CD4-positive, alpha-beta T cell treated with Interleukin-1 beta for 1 hour (primary cell): ENCODE results near the gene MAP3K8.
"Not testable (repeated sequence)": the region's sequence is repeated elsewhere in the genome, so short reads cannot be mapped to it uniquely, and the experiment has no call there.

Experiments
- DNase-seq, 2 donors: peaks; one replicate each; pipeline ENCODE4 v3.0.0-alpha.2; 2020 to 2022

Gene MAP3K8

DNA sequence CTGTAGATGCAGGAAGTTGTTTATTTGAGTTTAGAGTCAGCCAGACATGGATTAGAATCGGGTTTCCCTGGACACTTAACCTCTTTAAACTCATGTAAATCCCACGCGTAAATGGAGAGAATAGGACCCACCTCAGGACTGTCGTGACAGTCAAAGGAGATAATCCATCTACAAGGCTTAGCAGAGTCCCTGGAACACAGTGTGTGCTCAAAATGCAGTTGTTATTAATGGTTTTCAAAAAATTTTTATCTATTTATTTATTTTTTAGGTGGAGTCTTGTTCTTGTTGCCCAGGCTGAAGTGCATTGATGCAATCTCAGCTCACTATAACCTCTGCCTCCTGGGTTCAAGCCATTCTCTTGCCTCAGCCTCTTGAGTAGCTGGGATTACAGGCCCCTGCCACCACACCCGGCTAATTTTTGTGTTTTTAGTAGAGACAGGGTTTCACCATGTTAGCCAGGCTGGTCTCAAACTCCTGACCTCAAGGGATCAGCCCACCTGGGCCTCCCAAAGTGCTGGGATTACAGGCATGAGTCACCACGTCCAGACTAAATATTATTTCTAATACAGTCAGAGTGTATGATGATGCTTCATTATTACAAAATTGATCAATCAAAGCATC, 10.2 kb upstream of the MAP3K8 start:
- DNase-seq = not testable (repeated sequence)

- DNase-seq = no peak
Observed at GRCh38 chr10:30425336-30426075, 8.5 kb upstream of the MAP3K8 start.

- DNase-seq = no peak
Observed at GRCh38 chr10:30430544-30431298, 3.3 kb upstream of the MAP3K8 start.

- DNase-seq = no peak
Observed at GRCh38 chr10:30431435-30431911, 2.5 kb upstream of the MAP3K8 start.

GRCh38 chr10:30432622-30433305, 1.2 kb upstream of the MAP3K8 start:
- DNase-seq = peak in 1 of 2 donors; percentile 59

DNA sequence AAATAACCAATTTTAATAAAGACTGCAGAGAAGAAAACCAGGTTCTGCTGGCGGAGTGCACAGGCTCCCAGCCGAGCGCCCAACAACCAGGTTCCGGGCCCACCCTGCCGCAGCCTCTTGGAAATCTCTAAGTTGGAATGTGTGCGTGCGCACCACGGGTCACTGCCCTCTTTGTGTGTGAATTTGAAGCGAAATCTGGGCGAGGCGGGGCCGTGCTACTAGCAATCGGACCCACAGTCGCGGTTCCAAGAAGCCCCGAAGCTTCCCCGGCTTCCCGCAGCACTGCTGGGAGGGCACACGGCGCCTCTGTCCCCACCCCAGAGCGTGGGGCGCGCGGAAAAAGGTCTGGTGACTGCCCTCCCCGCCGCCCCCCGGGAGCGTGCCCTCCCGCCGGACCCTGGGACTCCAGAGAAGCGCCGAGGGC, 666 bp upstream of the MAP3K8 start:
- DNase-seq = peak in 1 of 2 donors; percentile 54

DNA sequence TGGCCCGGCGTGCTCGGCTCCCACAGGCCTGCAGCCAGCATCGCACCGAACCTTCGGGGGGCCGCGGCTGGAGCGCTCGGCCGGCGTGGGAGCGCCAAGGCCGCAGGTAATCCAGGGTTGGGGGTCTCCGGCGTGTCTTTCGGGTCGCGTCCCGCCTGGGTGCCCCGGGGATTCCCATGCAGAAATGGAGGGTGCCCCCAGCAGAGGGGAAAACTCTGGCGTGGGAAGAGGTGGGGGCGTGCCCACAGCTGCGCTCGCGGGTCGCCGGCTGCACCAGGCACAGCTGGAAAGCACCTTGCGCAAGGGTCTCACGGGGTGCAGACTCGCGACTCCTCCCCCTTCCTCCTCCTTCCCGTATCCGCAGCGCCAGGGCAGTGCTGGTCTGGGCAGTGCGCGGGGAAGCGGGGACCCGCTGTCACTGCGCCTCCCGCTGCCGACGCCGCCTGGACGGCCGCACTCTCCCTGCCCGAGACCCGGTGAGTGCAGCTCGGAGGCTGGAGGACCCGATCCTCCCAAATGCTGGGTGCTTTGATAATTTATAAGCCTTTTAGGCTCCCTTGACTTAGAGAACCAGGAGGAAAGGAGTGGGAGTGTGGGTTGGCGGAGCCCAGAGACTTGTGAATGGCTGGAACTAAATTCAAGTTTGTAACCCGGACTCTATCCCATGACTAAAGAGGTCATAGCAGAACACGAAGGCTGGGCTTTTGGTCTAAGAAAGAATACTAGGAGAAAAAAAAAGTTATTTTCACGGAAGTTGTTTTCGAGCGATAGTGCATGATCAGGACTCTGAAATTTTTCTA, 489 bp downstream of the MAP3K8 start:
- peak; percentile 71 to 86 for DNase-seq

DNA sequence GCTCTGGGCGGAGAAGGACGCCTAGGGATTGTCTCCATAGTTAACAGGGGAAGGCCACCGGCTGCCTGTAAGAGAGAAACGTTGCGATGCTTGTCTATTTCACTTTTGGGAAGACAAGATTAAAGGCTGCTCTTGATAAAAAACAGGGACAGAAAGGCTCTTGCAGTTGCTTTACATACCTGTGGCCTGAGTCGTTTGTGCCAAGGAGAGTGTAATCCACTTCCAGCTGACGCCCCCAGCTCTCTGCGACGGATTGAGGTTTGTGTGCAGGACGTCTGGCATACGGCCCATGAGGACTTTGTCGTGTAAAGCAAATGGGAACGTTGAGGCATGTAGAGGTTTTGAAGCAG, 1.1 kb downstream of the MAP3K8 start:
- no peak for DNase-seq

DNA sequence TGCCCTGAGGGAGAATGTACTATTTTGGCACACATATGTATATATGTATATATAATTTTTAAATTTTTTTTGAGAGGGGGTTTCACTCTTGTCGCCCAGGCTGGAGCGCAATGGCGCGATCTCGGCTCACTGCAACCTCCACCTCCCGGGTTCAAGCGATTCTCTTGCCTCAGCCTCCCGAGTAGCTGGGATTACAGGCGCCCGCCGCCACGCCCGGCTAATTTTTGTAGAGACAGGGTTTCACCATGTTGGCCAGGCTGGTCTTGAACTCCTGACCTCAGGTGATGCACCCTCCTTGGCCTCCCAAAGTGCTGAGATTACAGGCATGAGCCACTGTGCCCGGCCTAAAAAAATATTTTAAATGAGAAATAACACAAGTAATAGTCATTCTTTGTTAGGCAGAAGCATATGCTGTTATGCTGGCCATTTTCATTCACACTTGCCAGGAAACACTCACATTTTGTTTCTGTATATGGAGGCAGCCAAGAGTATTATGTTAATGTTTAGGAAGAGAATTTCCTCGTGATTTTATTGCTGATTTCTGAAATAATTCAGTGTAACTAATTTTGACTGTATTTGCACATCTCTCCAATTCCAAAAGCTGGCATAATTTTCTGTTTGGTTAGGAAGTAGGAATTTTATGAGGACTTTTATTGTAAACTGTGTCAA, 1.6 kb downstream of the MAP3K8 start:
- not testable (repeated sequence) for DNase-seq

- DNase-seq = no peak
Observed at GRCh38 chr10:30436191-30436611, 2.2 kb downstream of the MAP3K8 start.

- no peak for DNase-seq
Observed at GRCh38 chr10:30436671-30437030, 2.7 kb downstream of the MAP3K8 start.

GRCh38 chr10:30437031-30437841, 3.3 kb downstream of the MAP3K8 start:
- DNase-seq = peak in 1 of 2 donors; percentile 56

DNA sequence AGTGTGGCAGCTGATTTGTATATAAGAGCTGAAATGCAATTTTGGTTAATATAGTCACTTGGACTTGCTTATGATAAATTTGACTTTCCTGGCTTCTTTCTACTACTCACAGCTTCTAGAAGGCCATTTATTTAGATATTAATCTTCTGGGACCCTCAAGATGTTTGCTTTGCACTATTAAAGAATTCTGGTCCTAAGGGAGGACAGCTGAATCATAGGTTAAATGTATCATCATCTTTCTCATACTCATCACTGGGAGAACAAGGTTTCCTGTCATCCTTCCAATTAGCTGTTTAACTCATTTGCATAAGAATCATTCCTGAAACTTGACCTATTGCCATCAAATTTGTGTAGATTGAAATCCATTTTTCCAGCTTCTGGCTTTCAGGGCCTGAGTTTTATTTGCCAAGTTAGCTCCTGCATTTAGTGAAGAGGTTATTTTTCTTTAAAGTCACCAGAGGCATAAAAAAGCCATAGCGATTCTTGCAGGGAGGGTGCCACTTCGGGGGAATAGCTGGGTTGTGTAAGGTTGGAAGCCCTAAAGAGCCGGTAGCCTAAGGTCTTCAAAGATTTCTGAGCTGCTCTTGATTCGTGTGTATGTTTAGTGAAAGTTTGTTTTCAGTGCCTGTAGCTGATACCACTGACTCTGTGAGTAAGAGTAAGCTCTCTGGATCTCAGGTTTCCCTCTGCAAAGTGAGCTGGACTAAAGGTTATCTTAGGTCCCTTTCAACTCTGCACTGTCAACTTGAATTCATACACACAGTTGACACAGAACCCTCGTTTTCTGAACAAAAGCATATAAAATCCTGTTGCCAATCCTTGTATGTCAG, 4.3 kb downstream of the MAP3K8 start:
- DNase-seq = no peak

- no peak for DNase-seq
Observed at GRCh38 chr10:30439931-30440330, 5.9 kb downstream of the MAP3K8 start.

GRCh38 chr10:30442019-30442606, 8.1 kb downstream of the MAP3K8 start:
- no peak for DNase-seq

DNA sequence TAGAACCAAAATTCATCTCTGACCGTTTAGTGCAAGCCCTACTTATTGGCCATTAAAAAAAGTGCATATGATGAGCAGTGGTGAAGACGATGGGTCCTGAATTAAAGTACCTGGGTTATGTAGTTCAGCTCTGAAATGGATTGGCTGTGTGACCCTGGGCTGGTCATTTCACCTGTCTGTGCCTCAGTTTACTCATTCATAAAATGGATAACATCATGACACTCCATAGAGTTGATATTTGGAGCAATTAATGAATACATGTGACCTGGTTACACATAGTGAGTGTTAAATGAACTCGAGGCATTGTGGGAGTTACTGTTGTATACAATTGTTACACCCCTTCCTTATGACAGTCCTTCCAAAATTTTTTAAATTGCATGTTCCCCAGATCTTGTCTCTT, 9.1 kb downstream of the MAP3K8 start:
- DNase-seq = no peak

GRCh38 chr10:30445711-30446110, 11.7 kb downstream of the MAP3K8 start:
- DNase-seq = no peak

GRCh38 chr10:30447125-30447799, 13.3 kb downstream of the MAP3K8 start:
- no peak for DNase-seq

DNA sequence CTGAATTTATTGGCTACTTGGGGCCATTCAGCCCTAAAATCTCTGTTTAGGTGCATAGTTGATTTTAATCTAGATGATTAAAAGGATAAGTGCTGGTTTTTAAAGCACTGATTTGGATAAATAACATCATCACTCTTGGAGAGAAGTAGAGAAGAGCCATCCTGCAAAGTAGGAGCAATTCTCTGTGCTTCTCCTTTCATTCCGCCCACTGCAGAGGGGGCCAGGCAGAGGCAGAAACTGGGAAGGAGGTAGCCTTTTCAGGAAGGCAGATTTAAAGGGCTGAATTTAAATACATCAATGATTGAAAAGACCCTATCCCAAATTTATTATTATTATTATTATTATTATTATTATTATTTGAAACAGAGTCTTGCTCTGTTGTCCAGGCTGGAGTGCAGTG, 14.1 kb downstream of the MAP3K8 start:
- no peak for DNase-seq
